ENCODE results near the gene PER2.
"Not testable (repeated sequence)": the region's sequence is repeated elsewhere in the genome, so short reads cannot be mapped to it uniquely, and the experiment has no call there.

The PER2 gene, protein sequence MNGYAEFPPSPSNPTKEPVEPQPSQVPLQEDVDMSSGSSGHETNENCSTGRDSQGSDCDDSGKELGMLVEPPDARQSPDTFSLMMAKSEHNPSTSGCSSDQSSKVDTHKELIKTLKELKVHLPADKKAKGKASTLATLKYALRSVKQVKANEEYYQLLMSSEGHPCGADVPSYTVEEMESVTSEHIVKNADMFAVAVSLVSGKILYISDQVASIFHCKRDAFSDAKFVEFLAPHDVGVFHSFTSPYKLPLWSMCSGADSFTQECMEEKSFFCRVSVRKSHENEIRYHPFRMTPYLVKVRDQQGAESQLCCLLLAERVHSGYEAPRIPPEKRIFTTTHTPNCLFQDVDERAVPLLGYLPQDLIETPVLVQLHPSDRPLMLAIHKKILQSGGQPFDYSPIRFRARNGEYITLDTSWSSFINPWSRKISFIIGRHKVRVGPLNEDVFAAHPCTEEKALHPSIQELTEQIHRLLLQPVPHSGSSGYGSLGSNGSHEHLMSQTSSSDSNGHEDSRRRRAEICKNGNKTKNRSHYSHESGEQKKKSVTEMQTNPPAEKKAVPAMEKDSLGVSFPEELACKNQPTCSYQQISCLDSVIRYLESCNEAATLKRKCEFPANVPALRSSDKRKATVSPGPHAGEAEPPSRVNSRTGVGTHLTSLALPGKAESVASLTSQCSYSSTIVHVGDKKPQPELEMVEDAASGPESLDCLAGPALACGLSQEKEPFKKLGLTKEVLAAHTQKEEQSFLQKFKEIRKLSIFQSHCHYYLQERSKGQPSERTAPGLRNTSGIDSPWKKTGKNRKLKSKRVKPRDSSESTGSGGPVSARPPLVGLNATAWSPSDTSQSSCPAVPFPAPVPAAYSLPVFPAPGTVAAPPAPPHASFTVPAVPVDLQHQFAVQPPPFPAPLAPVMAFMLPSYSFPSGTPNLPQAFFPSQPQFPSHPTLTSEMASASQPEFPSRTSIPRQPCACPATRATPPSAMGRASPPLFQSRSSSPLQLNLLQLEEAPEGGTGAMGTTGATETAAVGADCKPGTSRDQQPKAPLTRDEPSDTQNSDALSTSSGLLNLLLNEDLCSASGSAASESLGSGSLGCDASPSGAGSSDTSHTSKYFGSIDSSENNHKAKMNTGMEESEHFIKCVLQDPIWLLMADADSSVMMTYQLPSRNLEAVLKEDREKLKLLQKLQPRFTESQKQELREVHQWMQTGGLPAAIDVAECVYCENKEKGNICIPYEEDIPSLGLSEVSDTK (N-terminal part only)

DNA sequence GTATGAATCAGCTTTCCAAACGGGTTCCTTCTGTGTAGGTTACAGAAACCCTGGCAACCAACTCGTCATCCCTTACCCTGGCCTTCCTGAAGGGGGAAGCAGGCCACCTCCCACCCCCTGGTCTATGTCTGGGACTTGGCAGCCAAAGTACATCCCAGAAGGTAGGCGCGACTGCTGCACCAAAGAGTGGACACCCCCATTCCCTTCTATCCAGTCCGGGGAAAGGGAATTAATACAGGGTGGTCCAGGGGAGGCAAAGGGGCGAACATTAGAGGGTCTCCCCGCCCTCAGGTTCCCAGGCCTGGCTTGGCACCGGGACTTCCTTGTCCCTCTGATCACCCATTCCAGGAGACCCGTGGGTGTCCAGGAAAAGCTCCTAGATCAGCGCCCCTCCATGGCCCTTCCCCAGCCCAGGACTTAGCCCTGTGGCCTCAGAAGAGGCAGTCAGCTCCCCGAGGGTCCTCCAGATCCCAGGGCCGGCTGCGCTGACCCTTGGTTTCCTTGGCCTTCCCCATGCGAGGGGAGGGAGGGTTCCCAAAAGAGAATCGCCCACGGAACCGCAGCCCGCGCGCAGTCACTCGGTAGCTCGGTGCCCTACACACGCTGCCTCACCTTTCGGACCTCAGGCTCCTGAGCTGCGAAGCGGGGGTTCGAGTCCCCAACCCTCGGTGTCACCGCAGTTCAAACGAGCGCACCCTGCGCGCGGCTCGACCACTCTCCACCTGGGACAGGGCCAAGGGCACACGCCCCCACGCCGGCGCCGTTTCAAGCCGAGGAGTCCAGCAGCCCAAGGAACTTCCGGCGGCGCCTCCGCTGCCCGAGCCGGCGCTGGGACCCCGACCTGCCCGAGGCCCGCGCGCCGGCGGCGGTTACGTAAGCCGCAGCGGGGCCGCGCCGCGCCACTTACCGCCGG is at the start of gene PER2:
TSS of gene PER2 (minus strand) at position 874 of the 913 bp plus-strand sequence. CDS start 10,674 bp downstream, outside the sequence.
- no peak for DNase-seq

DNA sequence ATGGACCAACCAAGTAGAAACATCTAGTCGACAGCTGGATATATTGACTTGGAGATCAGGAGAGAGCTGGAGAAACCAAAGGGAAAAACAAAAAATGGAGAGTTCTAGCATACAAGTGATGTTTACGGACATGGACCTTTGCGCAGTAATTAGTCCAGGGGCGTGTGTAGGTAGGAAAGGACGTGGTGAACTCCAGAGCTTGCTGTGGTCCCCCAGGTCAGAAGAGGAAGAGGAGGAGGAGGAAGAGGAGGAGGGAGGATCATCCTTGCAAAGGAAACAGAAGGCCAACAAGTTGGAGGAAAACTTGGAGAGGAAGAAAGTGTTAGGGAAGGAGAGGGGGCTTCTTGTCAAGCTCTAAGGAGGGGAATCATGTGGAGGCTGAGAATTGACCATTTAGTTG is 49.4 kb upstream of the PER2 start:
- DNase-seq: no peak

DNA sequence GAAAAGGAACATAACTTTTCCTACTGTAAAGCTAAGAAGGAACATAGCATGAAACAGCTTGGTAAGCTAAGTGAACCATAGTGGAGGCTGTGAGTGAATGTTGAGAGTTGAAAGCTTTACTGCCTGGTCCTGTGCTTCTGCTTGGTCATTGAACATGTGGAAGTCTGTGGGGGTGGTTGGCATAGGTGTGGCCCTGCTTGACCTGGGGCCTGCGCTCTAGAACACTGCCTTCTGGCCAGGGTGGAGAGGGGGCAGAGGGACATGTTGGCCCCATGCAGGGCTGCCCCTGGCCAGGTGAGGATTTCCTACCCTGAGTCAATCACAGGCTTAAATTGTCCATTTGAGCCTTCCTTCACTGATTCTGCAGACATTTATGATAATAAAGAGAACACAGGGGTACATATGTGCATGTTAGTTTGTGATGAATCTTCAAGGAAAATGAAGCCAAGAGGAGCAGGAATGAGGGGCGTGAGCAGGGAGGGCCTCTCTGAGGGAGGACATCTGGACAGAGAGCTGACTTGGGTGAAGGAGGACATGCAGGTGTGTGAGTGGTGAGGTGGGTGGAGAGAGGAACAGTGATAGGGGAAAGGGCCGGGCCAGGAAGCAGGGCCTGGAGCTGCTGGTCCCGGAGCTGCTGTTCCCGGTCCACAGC is 48.5 kb upstream of the PER2 start:
- no peak for DNase-seq

DNA sequence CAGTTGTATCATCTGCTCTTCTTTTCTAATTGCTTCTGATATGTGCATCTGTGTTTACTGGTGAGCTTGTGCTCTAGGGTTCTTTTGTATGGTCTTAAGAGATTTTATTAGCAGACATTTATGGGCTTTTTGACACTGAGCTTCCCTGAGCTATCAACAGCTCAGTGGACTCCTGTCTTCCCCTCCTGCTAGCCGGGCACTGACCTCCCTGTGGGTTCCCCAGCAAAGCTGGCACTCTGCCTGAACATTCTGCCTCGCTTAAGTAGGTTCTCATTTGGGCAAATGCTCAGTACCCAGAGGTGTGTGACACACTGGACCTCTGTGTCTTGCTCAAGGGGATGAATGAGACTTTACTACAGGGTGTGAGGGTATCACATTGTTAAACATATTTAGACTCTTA is 47.7 kb upstream of the PER2 start:
- DNase-seq: no peak

GRCh38 chr2:238335591-238335990 is 47.2 kb upstream of the PER2 start:
- not testable (repeated sequence) for DNase-seq

- DNase-seq: no peak
Measured at GRCh38 chr2:238334885-238335284, 46.5 kb upstream of the PER2 start.

GRCh38 chr2:238331916-238332315 is 43.5 kb upstream of the PER2 start:
- DNase-seq: no peak

DNA sequence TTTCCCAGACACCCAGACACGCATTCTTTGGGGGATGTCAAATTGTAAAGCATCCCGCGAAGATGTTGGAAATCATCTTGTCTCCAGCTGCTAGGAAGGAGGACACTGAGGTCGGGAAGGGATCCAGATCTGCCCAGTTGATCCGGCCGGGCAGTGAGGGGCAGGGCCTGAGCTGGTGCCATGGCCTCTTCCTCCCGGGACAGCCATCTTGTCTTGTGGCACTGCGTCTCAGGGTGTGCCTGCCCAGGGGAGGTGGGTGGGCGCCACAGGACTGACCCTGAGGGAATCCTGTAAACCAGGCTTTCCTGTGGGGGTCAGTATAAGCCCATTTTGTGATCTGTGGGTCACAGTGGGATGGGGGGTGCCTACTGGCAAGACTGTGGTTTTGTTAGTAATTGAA is 42.0 kb upstream of the PER2 start:
- no peak for DNase-seq

DNA sequence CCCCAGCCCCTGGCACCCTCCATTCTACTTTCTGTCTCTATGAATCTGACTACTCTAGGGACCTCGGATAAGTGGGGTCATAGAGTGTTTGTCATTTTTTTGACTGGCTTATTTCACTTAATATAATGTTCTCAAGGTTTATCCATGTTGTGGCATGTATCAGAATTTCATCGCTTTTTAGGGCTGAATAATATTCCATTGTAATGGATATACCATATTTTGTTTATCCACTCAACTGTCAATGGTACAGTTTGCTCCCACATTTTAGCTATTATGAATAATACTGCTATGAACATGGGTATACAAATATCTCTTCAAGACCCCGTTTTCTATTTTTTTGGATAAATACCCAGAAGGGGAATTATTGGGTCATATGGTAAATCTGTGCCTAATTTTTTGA is 39.3 kb upstream of the PER2 start:
- no peak for DNase-seq

DNA sequence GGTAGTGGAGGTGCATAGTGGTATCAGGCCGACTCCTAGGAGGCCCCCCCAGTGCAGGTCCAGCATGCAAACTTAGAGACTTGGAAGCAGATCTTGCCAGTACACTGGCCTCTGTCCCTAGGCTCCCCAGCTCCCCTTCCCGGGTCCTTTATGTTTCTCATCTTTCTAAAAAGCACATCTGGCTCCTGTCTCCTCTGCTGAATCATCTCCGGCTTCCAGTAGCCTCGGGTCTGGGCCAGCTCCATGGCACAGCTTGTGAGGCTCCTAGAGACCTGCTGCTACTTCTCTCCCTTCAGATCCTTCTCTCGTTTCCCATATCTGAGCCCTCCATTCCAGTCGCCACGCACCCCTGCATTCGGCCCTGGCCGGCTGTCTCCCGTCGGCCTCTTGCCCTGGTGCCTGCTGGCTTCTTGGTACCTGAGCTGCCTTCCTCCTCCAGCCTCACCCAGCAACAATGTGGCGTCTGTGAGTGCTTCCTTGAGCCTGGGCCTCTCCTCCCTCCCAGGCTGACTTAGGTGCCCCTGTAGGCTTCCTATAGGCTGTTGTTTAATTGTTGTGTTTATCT is 38.5 kb upstream of the PER2 start:
- DNase-seq: no peak

- DNase-seq: no peak
Measured at GRCh38 chr2:238325694-238326093, 37.3 kb upstream of the PER2 start.

GRCh38 chr2:238324248-238324647 is 35.8 kb upstream of the PER2 start:
- not testable (repeated sequence) for DNase-seq

GRCh38 chr2:238322001-238322411 is 33.6 kb upstream of the PER2 start:
- no peak for DNase-seq

GRCh38 chr2:238321467-238321866 is 33.1 kb upstream of the PER2 start:
- no peak for DNase-seq

DNA sequence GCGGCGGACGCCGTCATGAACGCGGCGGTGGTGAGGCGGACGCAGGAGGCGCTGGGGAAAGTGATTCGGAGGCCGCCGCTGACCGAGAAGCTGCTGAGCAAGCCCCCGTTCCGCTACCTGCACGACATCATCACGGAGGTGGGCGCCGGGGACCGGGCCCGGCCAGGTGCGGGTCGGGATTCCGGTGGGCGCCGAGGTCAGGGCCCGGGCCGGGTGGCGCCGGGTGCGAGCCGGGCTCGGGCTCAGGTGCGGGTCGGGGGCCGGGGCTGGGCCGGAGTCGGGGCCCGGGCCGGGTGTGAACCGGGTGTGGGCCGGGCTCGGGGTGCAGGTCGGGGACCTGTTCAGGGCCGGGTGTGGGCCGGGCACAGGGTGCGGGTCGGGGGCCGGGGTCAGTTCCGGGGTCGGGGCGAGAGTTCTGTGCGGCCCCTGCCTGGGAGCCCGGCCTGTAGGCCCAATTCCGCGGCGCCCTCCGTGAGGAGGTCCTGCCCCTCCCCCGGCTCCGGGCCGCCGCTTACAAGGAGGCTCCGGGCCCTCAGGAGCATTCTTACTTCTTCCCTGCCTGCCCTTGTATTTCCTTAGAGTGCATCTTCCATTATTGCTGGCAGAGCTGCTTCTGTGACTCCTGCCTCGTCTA is 32.4 kb upstream of the PER2 start:
- no peak for DNase-seq

GRCh38 chr2:238320246-238320647 is 31.8 kb upstream of the PER2 start, which contains the start of gene TRAF3IP1:
Gene TRAF3IP1, plus strand, starts transcription at chr2:238320518. Its CDS starts 145 bp downstream, at chr2:238320663.
- peak; percentile 34 for DNase-seq

- DNase-seq: no peak
Measured at GRCh38 chr2:238315031-238315595, 26.7 kb upstream of the PER2 start.

DNA sequence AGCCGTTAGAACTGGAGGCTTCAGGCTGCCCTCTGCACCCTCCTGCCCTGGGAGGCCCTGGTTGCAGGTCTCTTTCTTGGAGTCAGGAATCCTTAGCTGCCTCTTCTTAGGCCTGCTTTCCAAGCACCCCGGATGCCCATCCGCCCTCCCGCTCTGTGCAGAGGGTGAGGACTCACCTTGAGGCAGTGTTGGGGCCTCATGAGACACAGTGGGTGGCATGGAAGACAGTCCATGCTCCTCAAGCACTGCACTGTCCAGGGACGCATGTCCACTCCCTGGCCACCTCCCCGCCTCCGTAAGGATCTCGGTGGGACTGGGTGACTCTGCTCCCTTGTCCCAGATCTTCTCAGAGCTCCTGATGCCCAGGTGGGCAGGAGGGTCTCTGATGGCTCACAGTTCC is 26.2 kb upstream of the PER2 start:
- DNase-seq: no peak

- DNase-seq: no peak
Measured at GRCh38 chr2:238313991-238314350, 25.6 kb upstream of the PER2 start.

GRCh38 chr2:238313289-238313990 is 25.0 kb upstream of the PER2 start:
- no peak for DNase-seq

Data from NCI-H524 treated with DMSO at 0.1 percent for 48 hours (cell line).